GM19468 (cell line): Measurements from ENCODE around the gene CNGA3.

Experiments used
- ATAC-seq: cut with Tn5 transposase; IDR thresholded peaks from one replicate; pipeline ENCODE4 v1.9.1; 2021; ENCODE audit warnings: mild to moderate bottlenecking, moderate library complexity, moderate number of reproducible peaks; ENCODE audit not compliant: unreplicated experiment; ENCODE audit errors: extremely low read depth

The CNGA3 gene

DNA sequence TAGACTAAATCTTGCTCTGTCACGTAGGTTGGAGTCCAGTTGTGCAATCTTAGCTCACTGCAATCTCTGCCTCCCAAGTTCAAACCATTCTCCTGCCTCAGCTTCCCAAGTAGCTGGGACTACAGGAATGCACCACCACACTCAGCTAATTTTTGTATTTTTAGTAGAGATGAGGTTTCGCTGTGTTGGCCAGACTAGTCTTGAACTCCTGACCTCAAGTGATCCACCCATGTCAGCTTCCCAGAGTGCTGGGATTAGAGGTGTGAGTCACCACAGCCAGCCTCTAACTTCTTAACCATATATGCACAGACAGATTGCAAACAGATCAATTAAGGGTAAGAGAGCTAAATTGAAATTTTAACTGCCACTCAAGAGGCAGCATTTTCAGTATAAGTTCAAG is 22.1 kb upstream of the CNGA3 start:
- ATAC-seq, result no peak

DNA sequence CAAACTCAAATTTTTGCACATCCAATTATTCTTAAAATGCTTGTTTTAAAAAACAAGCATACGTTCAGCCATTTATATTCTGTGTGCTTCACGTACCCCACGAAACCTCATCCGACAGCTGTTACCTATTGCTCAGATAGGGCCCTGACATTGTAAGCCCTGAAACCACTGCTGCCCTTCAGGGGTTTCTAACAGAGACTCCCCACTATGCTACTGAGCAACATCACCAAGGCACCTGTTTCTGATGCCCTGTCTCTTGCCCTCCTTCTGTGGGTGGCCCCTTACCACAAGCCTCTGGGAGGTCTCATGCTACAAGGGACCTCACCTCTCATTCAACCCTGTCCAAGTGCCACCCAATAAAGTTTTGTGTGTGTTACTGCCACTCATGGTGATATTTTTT is 18.5 kb upstream of the CNGA3 start:
- ATAC-seq, result no peak

DNA sequence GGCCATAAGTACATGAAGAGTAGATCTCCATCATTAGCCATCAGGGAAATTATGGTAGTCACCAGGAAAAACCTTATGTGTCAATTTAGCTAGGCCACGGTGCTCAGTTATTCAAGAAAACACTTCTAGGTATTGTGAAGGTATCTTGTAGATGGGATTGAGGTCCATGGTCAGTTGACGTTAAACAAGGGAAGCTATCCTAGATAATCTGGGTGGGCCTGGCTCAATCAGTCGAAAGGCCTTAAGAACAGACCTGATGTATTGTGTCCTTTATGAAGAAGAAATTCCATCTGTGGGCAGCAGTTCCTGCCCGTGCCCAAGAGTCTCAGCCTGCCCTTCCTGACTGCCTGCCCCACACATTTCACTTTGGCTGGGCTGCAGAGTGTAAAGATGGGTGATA is 16.7 kb upstream of the CNGA3 start:
- ATAC-seq, result no peak

DNA sequence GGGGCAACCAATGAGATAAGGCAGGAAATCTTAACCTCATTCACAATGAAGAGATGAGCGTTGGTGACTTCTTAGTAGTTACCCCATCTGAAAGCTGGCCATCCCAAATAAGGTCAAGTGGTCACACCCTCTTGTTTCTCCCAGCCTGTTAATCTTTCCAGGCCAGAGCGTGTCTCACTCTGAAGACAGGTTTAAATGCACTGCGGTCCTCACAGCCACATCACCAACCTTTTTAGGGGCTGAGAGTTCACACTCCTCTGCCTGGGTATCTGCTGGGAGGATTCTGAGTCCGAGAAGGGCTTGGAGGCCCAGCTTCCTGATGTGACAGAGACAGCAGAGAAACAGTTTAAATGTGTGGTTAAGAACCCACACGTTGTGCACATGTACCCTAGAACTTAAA is 13.3 kb upstream of the CNGA3 start:
- ATAC-seq, result no peak

DNA sequence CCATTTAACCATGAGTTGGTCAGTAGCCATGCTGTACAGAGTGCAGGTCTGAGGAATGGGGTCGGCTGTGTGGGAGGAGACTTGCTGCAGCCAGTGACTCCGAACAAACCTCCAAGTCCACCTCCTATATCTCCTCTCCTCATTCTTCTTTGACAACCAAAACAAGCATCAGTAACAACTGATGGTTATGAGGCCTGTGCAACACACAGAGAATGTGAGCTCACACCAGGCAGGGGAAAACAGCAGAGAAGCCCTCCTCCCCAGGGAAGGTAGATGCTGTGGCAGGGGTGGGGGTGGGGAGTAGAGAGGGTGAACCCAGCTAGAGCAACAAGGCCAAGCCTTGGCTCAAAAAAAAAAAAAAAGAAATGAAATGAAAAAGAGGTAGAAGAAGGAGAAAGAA is 12.3 kb upstream of the CNGA3 start:
- no peak for ATAC-seq

DNA sequence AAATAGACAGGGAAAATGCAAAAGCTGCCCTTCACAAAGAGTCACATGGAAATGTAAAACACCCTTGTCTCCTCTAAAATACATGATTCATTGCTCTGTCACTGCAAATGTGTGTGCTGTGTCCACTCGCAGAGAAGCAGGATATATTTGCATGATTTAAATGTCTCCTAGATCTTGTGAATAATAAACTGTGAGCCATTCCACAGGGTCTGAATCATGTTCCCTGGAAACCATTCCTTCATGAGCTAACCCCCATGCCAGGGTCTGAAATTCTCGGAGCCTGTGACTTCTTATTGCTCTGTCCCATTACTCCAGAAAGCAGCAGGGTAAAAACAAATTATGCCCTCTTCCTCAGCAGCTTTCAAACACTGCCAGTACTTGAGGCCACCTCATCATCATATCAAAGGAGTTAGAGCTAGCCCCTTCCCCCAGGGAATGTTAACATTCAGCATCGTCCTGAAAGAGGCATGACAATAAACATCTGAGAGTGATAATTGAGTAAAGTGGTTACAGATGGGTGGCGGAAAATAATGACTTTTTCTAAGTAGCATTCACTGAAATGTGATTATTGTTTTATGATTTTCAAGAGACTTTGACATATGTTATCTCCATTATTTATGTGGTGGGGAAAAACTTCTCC is 11.7 kb upstream of the CNGA3 start:
- no peak for ATAC-seq

DNA sequence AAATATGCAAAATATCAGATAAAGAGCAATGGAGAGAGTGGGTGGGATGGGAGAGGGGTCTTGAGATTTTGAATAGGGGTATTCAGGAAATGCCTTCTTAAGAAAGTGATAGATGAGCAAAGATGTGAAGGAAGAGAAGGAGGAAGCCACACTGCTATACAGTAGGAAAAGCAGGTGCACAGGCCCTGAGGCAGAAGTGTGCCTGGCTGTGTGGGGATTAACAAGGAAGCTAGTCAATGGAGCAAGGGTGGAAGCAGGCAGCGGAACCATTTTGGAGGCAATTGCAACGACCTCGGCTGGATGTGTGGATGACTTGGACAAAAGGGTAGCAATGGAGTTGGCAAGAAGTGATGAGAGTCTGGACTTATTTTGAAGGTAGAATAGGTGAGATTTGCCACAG is 11.0 kb upstream of the CNGA3 start:
- no peak for ATAC-seq

DNA sequence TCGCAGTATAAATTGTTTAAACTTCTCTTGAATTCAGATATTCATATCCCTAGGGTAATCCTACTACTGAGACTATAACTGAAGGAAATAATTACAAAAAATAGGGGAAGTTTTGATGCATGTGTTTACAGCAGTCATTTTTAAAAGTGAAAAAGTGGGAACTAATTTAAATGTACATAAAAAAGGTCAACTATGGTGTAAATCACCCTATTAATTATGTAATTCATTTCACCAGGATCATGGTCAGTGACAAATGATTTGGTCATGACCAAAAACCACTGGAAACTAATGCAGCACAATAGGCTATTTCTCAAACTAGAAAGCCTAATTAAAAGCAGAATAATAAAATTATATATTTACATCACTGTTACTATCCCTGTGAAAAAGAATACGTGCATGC is 5.0 kb upstream of the CNGA3 start:
- no peak for ATAC-seq

DNA sequence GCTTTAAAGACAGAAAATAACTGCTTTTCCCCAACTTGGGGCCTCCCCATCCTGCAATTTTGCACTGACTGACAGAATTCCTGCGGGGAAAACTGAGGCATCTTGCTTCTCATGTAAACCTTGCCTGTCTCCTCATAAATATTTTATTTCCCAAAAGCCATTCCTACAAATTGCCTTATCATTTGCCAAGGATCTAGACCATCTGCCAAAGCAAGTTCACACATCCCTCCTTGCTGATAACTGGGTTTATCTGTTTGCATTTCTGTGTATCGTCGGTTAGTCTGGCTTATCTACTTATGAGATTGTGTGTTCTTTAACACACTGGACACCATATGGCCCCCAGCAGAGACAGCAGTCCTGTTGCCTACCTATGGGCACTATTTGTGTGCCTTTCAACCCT is 3.0 kb upstream of the CNGA3 start:
- no peak for ATAC-seq

DNA sequence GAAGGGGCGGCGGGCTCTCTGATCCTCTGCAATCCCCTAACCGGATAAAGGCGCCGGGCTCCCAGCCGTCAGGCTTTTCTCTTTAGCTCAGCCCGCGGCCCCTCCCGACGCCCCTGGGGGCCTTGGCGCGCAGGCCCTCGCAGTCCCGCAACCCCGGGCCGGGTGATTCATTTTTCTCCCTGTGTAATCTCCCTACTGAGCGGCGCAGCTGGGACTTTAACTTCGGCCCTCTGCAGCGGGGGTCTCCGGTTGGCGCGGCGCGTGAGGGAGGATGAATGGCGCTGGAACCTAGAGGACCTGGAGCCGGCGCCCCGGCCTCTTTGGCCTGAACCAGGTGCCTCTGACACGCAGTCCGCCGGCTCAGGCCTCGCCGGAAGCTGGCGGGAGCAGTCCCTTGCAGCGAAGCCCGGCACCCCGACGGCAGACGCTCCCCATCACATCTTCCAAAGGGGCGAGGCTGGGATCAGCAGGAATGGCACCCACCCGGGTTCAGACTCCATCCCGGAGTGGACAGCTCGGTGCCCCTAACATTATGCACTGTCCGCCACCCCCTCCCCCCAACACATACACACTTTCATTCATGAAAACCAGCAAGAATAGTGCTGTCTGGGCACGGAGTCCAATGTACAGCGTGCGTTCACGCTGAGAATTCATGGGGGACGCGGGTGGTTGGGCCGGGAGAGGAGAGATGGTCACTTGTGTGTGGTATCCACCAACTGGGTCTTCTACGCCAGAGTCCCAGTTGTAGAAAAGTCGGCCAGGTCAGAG is 1.2 kb downstream of the CNGA3 start:
- no peak for ATAC-seq

DNA sequence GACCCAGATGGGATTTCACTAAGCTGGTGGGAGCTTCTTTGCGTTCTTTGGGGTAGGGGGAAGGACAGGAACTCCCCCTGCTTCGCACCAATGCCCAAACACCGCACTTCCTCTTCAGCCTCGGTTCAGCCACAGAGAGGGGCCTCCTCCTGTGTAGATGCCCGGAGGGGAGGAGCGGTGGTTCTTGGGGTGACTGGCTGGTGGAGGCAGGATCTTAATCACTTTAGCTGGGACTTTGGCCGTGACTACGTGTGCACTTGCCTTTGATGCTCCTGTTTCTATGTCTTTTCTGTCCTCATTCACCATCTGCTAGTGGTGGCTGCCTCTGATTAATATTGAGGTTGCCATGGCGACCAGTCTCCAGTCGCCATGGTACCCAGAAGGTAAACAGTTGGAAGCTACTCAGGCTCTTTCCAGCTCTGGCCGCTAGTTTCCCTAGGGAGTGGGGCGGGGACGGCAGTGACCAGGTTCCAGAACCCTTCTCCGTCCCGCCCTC is 1.9 kb downstream of the CNGA3 start:
- no peak for ATAC-seq

DNA sequence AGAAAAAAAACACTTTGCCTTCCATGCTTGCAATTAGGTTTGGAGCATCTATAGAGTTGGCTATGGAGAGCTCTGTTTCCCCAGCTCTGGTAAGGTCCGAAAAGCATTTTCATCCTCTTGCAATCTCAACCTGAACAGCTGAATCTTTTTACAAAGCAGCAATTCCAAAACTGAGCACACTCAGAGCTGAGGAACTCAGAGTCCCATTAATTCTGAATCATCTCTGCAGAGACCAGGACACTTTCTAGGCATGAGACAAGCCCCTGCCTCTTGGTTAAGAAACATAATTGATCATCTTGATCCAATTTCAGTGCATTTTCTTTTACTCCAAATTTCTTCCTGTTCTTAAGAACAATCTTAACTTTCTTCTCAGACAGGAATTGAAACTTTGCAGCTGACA is 4.2 kb downstream of the CNGA3 start:
- ATAC-seq, result no peak

DNA sequence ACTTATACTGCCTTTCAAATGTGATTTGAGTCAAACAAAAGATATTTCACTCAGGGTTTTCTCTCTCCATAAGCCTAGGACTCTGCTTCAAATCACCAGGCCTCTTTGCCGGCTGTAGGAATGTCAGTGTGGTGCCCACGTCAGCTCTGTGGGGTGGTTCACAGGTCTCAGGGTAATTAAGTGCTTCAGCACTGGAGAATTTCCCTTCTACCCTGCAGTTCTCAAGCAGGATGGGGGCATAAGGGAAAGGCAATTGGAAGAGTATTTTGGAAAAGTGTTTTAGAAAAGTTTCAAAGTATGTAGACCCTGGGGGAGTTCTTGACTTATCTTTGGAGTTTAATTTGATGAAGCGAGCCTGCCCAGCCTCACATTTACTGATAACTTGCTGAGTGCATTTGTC is 9.6 kb downstream of the CNGA3 start:
- no peak for ATAC-seq

DNA sequence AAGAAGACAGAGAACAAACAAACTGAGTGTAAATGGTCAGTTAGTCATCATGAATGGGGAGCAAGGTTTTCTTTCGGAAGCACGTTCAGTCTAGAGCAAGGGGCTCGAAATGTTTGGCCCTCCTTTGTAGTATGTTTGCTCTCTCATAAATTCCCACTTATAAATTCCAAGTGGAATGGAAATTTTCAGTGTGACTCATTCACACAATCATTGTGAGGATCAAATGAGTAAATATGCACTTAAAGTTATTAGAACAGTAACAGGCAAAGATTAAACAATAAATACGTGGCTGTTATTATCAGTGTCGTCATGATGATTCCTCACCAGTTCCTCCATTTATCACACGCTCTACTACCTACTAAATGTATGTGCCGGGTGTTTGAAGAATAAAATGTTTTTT is 10.5 kb downstream of the CNGA3 start:
- no peak for ATAC-seq

DNA sequence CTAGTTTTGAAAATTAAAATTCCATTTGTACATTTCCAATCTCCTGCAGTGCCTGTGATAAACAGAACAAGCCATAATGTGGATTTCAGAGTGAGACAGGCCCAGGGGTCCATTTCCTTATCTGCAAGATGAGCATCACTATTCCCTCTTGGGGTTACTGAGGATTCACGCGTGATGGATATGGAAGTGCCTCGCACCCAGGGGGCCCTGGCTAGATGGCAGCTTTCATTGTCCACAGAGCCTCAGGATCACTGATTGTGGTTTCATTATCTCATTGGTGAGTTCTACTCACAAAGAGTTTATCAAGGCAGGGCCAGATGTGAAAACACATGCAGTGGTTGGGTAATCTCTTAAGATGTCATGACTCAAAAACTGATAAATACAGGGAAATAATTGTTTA is 11.6 kb downstream of the CNGA3 start:
- ATAC-seq, result no peak

DNA sequence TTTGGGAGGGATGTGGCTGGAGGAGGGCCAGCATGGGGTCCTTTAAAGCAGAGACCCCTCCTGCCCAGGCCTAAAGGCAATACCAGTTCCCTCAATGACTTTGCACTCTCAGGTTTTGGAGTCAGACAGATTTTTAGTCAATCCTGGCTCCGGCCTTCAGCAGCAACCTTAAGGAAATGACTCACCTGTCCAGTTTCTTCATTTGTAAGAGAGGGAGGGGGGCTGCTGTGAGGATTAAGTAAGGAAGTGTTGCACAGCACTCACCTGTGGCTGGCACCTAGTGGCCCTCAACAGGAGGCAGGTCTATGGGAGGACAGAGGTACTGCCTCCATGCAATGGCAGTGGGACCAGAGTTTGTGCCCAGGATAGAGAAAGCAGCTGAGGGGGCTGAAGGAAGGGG is 13.7 kb downstream of the CNGA3 start:
- ATAC-seq, result no peak

DNA sequence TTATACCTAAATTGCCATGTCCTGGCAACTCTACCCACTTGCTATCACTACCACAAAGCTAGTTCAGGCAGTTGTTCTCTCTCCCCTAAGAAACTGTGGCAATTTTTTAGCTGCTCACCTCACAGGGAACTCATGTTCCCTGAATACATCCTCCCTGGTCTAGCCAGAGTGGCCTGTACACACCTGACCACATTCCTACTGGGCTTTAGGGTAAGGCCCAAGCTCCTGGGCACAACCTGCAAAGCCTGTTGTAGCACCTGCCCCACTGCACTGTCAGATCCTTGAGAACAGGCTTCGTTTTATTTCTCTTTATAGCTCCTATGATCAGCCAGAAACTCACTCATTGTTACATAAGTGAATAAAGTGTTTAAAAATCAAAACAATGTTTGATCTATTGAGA is 21.5 kb downstream of the CNGA3 start:
- no peak for ATAC-seq

DNA sequence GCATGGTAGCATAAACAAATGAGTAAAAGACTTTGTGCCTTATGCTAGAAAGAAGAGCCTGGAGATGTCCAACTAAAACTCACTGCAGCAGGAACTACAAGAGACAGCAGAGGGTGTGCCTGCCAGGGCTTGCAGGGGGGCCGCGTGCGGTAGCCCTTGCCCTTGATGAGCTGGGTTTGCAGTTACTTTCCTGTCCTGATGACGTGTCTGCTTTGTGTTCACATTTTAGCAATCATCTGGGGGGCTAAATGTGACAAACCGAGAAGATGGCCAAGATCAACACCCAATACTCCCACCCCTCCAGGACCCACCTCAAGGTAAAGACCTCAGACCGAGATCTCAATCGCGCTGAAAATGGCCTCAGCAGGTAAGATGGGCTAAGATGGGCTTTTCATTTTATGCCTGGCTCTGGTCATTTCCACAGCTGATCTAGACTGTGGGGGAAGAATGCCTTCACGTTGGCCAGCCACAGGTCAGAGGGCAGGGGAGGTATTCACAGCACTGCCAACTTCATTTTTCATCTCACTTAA is 23.5 kb downstream of the CNGA3 start:
- no peak for ATAC-seq

DNA sequence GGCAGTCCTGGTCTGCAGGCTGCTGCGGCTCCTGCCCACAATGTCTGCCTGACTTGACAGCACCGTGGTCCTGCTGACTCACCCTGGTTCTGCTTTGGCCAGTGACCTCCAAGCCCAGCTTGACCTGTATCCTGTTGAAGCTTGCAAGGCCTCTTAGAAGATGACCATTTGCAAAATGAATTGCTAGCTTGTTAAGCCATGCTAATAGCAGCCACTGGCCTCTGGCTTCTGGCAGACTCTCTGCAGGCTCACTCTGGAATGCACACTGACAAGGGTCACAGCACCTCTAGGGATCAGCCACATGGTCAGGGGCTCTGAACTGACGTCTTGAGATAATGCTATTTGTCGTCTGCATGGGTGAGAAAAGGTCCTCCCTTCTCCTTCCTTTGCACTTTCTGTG is 25.9 kb downstream of the CNGA3 start:
- no peak for ATAC-seq

DNA sequence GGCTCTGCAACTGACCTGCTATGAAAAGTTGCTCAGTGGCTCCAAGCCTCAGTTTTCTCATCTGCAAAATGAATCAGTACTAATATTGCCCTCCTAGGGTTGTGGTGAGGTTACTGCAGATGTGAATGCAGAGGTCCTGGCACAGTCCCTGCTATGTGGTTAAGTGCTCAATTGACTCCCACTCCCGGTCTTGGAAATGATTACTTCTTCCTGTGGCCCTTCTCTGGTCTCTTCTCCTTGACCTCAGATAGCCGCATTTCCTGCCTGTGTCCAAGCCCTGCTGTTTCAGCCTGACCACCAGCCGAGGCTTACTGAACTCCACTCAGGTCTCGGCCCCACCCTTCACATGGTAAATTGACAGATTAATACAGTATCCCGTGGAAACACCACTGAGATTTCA is 26.3 kb downstream of the CNGA3 start:
- ATAC-seq, result no peak

DNA sequence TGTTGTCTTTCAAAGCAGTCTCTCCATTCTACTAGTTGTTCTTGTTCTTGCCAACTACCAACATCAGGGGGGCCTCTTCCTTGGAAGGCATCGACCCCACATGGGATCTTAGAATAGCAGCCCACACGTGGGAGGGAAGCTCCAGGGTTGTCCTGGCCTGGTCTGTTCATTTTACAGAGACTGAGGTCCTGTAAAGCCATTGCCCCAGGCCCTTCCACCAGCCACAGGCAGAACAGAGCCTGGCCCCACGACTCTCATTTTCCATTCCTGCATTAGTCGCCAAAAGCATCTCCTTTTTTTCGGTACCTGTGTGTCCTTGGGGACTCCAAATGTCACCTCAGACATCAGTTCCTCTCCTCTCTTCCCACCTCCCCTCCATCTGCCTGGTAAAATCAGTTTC is 28.0 kb downstream of the CNGA3 start:
- ATAC-seq, result no peak
